Progenitor cell of endocrine pancreas (in vitro differentiated cells): ENCODE measurements around the gene DDX10. TPM values are rescaled to one million over a fixed set of nuclear protein-coding genes. Genes with fewer than 3 reads are reported as not detected.

Source experiments
- DNase-seq: peaks from one replicate; pipeline ENCODE4 v3.0.0; 2021; ENCODE audit warnings: low spot score; ENCODE audit not compliant: unreplicated experiment
- H3K27ac Mint-ChIP-seq: 2 replicates; pipeline ENCODE4 v1.8.0; 2021; ENCODE audit warnings: mild to moderate bottlenecking, moderate library complexity, mixed read lengths
- H3K27me3 Mint-ChIP-seq: 2 replicates; pipeline ENCODE4 v1.8.0; 2021; ENCODE audit warnings: mixed read lengths
- H3K36me3 Mint-ChIP-seq: 2 replicates; pipeline ENCODE4 v1.8.0; 2022; ENCODE audit warnings: mixed read lengths; ENCODE audit not compliant: insufficient read depth
- H3K4me1 Mint-ChIP-seq: 2 replicates; pipeline ENCODE4 v1.8.0; 2021; ENCODE audit warnings: low read depth, mixed read lengths
- H3K4me3 Mint-ChIP-seq: 2 replicates; pipeline ENCODE4 v1.8.0; 2021; ENCODE audit warnings: low read depth, mild to moderate bottlenecking, moderate library complexity, mixed read lengths
- H3K9me3 Mint-ChIP-seq: 2 replicates; pipeline ENCODE4 v1.8.0; 2021; ENCODE audit warnings: low read depth, mixed read lengths
- total RNA-seq: library from RNA; stranded (reverse); gene quantifications from 2 replicates; pipeline ENCODE4 v1.2.1, GENCODE V29; 2021
- TF ChIP-seq, protein P1 (sequence below): fragments of 200-600 bp; sonication (generic); IDR thresholded peaks from one replicate; pipeline ENCODE4 v1.5.0; 2021; ENCODE audit warnings: antibody characterized with exemption, mild to moderate bottlenecking; ENCODE audit not compliant: unreplicated experiment

Gene DDX10
- total RNA-seq, 1 donor from 2014 or later = 31.9 TPM

DNA sequence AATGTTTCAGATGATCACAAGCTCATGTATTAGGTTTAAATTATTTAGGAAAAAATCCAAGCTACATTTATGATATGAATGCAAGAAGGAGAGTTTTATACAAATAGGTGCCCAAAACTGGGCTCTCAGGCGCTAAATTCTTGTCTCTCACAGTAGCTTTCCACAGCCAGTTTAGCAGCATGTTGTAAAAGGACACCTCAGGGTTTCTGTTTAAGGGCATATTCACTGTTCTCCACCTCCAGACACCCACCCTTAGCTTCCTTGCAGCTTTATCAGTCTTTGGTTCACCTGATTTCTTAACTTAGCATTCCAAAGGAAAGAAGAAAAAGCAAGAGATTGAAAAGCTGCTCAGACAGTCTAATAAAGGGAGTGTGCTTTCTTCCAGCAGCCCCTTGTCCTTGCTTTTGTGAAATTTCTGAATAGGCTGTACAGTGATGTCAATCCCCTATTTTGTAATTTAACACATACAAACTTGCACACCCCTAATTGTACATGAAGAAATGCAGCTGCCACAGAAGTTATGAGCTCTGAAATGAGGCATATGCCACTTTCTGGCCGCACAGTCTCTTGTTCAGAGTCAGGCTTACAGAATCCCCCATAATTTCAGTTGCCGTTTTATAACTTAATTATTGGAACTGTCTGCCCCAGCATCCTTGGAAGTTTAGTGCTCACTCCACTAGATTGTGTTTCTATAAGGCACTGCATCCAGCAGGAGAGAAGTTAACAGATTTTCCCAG lies 262.1 kb downstream of the DDX10 start:
- Mint-ChIP-seq H3K9me3 (no peaks in the 10 kb centered on the region), H3K4me3 (no peak overlapping the region), H3K4me1 (peaks cover 12% of the 10 kb centered on the region), H3K27ac (peak overlapping the region; percentile 34), H3K27me3 (no peaks in the 10 kb centered on the region), H3K36me3 (no peaks in the 10 kb centered on the region)
- no peak for DNase-seq
- TF ChIP-seq, protein P1, sequence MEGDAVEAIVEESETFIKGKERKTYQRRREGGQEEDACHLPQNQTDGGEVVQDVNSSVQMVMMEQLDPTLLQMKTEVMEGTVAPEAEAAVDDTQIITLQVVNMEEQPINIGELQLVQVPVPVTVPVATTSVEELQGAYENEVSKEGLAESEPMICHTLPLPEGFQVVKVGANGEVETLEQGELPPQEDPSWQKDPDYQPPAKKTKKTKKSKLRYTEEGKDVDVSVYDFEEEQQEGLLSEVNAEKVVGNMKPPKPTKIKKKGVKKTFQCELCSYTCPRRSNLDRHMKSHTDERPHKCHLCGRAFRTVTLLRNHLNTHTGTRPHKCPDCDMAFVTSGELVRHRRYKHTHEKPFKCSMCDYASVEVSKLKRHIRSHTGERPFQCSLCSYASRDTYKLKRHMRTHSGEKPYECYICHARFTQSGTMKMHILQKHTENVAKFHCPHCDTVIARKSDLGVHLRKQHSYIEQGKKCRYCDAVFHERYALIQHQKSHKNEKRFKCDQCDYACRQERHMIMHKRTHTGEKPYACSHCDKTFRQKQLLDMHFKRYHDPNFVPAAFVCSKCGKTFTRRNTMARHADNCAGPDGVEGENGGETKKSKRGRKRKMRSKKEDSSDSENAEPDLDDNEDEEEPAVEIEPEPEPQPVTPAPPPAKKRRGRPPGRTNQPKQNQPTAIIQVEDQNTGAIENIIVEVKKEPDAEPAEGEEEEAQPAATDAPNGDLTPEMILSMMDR = no peak

GRCh38 chr11:108927791-108928545 lies 263.1 kb downstream of the DDX10 start:
- no peak for DNase-seq
- Mint-ChIP-seq H3K27ac (no peak overlapping the region), H3K4me1 (peaks cover 12% of the 10 kb centered on the region), H3K27me3 (no peaks in the 10 kb centered on the region), H3K9me3 (no peaks in the 10 kb centered on the region), H3K36me3 (no peaks in the 10 kb centered on the region), H3K4me3 (no peak overlapping the region)
- TF ChIP-seq, protein P1 = no peak

DNA sequence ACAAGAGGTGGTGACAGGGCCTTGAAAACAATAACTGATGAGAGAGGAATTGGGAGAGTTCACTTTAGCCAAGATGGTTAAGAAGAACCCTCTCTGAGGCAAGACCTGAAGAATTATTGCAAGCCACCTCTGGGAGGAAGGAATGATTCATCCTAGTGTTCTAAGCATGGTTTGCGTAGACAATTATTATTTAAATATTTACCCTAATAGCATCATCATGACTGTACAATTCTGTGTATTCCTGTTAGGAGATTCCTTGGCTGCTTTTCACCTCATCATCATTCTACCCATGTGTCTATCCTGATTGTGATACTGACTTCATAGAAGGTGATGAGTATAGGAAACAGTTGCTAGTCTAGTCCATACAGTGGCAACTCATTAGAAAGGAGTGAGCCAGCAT lies 264.4 kb downstream of the DDX10 start:
- no peak overlapping the region for H3K27ac Mint-ChIP-seq
- H3K27me3 Mint-ChIP-seq = no peaks in the 10 kb centered on the region
- no peaks in the 10 kb centered on the region for H3K9me3 Mint-ChIP-seq
- H3K4me3 Mint-ChIP-seq = no peak overlapping the region
- H3K4me1 Mint-ChIP-seq = peaks cover 12% of the 10 kb centered on the region
- TF ChIP-seq, protein P1 = no peak
- no peaks in the 10 kb centered on the region for H3K36me3 Mint-ChIP-seq
- no peak for DNase-seq

- H3K27ac Mint-ChIP-seq = no peak overlapping the region
- no peaks in the 10 kb centered on the region for H3K36me3 Mint-ChIP-seq
- no peak for DNase-seq
- H3K9me3 Mint-ChIP-seq = no peaks in the 10 kb centered on the region
- peaks cover 10% of the 10 kb centered on the region for H3K4me1 Mint-ChIP-seq
- TF ChIP-seq, protein P1 = no peak
- no peak overlapping the region for H3K4me3 Mint-ChIP-seq
- no peaks in the 10 kb centered on the region for H3K27me3 Mint-ChIP-seq
Measured at GRCh38 chr11:108931168-108931567, 266.3 kb downstream of the DDX10 start.

DNA sequence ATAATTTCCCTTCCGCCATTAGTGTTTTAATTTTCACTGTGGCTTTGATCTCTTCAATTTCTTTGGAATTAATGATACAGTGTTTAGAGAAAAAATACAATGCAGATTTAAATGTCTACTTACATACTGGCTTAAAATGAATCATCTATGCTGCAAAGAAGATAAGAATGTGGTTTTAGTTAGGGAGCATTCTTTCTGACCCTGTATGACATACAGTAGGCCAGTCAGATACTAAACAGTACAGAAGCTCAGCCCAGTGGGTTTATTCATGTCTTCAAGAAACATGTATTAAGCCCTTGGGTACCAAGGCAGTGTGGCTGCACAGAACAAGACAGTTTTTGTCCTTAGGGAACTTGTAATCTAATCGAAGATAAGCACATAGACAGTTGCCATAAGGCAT lies 268.8 kb downstream of the DDX10 start:
- H3K4me1 Mint-ChIP-seq = peaks cover 6% of the 10 kb centered on the region
- TF ChIP-seq, protein P1 = no peak
- H3K27me3 Mint-ChIP-seq = no peaks in the 10 kb centered on the region
- DNase-seq = no peak
- H3K27ac Mint-ChIP-seq = no peak overlapping the region
- no peaks in the 10 kb centered on the region for H3K36me3 Mint-ChIP-seq
- no peaks in the 10 kb centered on the region for H3K9me3 Mint-ChIP-seq
- H3K4me3 Mint-ChIP-seq = no peak overlapping the region
